Transverse colon (tissue), 4 donors: ENCODE measurements around the gene NPPA.

Experiments
- EP300 ChIP-seq: sonication (generic); formaldehyde crosslinking; IDR thresholded peaks from one replicate; pipeline ENCODE4 v1.6.1; 2017; ENCODE audit warnings: antibody characterized with exemption, low read depth
- POLR2A ChIP-seq: fragments of 450-650 bp; IDR thresholded peaks from one replicate; pipeline ENCODE4 v1.6.1; 2016; ENCODE audit warnings: antibody characterized with exemption, mild to moderate bottlenecking, moderate library complexity
- POLR2AphosphoS5 ChIP-seq, 3 donors: sonication (generic); formaldehyde crosslinking; IDR thresholded peaks; one replicate each; pipeline ENCODE4 v1.6.1; 2016; ENCODE audit warnings: antibody characterized with exemption in 3 of 3
- TF ChIP-seq, protein P1 (sequence below), 5 experiments: fragments of 200-600 bp in 3 of 5; fragments of 450-650 bp in 2 of 5; sonication (generic) in 3 of 5; IDR thresholded peaks; 1 replicate in 2 of 5; 2 replicates in 3 of 5; pipeline ENCODE4 v1.5.1; 2016 to 2017; ENCODE audit warnings: antibody characterized with exemption in 5 of 5, inconsistent platforms in 3 of 5, mild to moderate bottlenecking in 2 of 5, moderate library complexity in 1 of 5

DNA sequence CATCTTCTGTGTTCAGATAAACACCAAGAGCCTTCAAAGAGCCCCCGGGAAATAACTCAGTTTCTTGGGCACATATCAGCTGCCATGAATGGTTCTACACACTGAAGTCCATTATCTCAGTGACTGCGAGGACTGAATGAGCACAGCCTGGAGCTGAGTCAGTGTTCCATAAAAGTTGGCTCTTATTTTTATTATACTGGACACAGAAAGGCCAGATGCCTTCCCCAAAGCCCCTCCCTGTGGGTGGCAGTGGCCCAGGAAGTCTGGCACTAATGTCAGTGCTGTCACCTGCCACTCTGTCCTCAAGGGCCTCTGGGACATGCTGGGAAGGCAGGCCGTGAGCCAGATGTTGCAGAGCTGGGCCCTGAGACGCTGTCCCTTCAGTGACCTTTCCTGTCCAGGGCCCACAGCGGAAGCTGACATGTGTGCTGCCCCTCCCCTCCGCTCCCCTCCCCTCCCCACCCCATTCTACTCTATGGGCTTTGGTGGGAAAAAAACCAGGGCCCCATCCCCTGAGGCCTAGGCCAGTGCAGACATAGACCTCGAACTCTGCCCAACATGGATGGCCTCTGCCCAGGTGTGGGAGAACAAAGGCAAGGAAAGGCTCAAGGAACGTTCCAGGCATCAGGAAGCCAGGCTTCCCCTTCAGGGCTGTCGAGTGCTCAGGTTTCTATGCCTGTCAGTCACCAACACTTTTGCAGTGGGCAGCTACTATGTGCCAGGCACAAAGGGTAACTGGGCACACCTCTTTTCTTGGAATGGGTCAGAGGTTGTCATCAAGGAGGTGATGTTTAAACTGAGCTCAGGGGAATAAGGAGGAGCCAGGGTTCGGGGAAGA is 33.5 kb upstream of the NPPA start:
- TF ChIP-seq, protein P1, sequence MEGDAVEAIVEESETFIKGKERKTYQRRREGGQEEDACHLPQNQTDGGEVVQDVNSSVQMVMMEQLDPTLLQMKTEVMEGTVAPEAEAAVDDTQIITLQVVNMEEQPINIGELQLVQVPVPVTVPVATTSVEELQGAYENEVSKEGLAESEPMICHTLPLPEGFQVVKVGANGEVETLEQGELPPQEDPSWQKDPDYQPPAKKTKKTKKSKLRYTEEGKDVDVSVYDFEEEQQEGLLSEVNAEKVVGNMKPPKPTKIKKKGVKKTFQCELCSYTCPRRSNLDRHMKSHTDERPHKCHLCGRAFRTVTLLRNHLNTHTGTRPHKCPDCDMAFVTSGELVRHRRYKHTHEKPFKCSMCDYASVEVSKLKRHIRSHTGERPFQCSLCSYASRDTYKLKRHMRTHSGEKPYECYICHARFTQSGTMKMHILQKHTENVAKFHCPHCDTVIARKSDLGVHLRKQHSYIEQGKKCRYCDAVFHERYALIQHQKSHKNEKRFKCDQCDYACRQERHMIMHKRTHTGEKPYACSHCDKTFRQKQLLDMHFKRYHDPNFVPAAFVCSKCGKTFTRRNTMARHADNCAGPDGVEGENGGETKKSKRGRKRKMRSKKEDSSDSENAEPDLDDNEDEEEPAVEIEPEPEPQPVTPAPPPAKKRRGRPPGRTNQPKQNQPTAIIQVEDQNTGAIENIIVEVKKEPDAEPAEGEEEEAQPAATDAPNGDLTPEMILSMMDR (IDR thresholded peaks at IDR 0.05) = no peak
- TF ChIP-seq POLR2A (no peak), POLR2AphosphoS5 (IDR thresholded peaks at IDR 0.05) (no peak), EP300 (no peak)
